HG03066 (cell line): ENCODE measurements around the gene CCL2.

Experiments used
- ATAC-seq: cut with Tn5 transposase; IDR thresholded peaks from one replicate; pipeline ENCODE4 v1.9.1; 2021; ENCODE audit warnings: low read depth; ENCODE audit not compliant: unreplicated experiment

The CCL2 gene

GRCh38 chr17:34261568-34262337 lies 6.7 kb downstream of the CCL2 start:
- ATAC-seq = no peak

GRCh38 chr17:34265711-34266110 lies 10.6 kb downstream of the CCL2 start:
- ATAC-seq = no peak

GRCh38 chr17:34269969-34270368 lies 14.9 kb downstream of the CCL2 start, which contains the start of gene CCL7:
TSS of gene CCL7 (plus strand) at chr17:34270221. CDS start at chr17:34270291, 70 bp downstream.
- ATAC-seq = no peak

- no peak for ATAC-seq
Observed at GRCh38 chr17:34275881-34276280, 20.8 kb downstream of the CCL2 start.

GRCh38 chr17:34276826-34277225 lies 21.7 kb downstream of the CCL2 start:
- no peak for ATAC-seq

GRCh38 chr17:34283571-34283970 lies 28.5 kb downstream of the CCL2 start:
- no peak for ATAC-seq

GRCh38 chr17:34285286-34285792 lies 30.3 kb downstream of the CCL2 start, which contains the start of gene CCL11:
TSS of gene CCL11 (plus strand) at chr17:34285742. CDS start at chr17:34285809, 67 bp downstream.
- no peak for ATAC-seq

- ATAC-seq = no peak
Observed at GRCh38 chr17:34287875-34288274, 32.8 kb downstream of the CCL2 start.

- no peak for ATAC-seq
Observed at GRCh38 chr17:34290586-34290985, 35.5 kb downstream of the CCL2 start.

- no peak for ATAC-seq
Observed at GRCh38 chr17:34291721-34292348, 36.8 kb downstream of the CCL2 start.

- ATAC-seq = no peak
Observed at GRCh38 chr17:34299027-34299426, 43.9 kb downstream of the CCL2 start.

- ATAC-seq = no peak
Observed at GRCh38 chr17:34299956-34300577, 45.0 kb downstream of the CCL2 start.

GRCh38 chr17:34300652-34301370 lies 45.7 kb downstream of the CCL2 start:
- no peak for ATAC-seq

- ATAC-seq = no peak
Observed at GRCh38 chr17:34301986-34302385, 46.9 kb downstream of the CCL2 start.

- ATAC-seq = no peak
Observed at GRCh38 chr17:34302636-34303035, 47.6 kb downstream of the CCL2 start.

GRCh38 chr17:34303606-34304005 lies 48.5 kb downstream of the CCL2 start:
- ATAC-seq = no peak

GRCh38 chr17:34305061-34305460 lies 50.0 kb downstream of the CCL2 start:
- no peak for ATAC-seq

GRCh38 chr17:34305606-34306005 lies 50.5 kb downstream of the CCL2 start:
- ATAC-seq = no peak

GRCh38 chr17:34306466-34306865 lies 51.4 kb downstream of the CCL2 start:
- ATAC-seq = no peak
